SJSA1 (cell line): ENCODE results near the gene OR51M1. TPM values are rescaled to one million over a fixed set of nuclear protein-coding genes. Genes with fewer than 3 reads are reported as not detected.
A peak's percentile ranks its signal among the peaks of the same experiment; 100 is the strongest.
"Not testable (repeated sequence)": the region's sequence is repeated elsewhere in the genome, so short reads cannot be mapped to it uniquely, and the experiment has no call there.

ENCODE experiments used
- DNase-seq, 2 experiments: peaks; one replicate each; pipeline ENCODE4 v3.0.0-alpha.2; 2015 to 2020; ENCODE audit warnings: low spot score in 2 of 2, low read depth in 1 of 2
- H3K27ac ChIP-seq: fragments of 250-450 bp; sonication (Bioruptor Pico); 2 replicates; pipeline ENCODE4 v1.5.1; 2020; ENCODE audit warnings: mild to moderate bottlenecking, moderate library complexity
- H3K27me3 ChIP-seq: fragments of 250-450 bp; sonication (Bioruptor Pico); replicated peaks from 2 replicates; pipeline ENCODE4 v1.5.1; 2020; ENCODE audit warnings: mild to moderate bottlenecking, moderate library complexity
- H3K36me3 ChIP-seq: fragments of 250-450 bp; sonication (Bioruptor Pico); 2 replicates; pipeline ENCODE4 v1.5.1; 2020; ENCODE audit warnings: mild to moderate bottlenecking
- H3K4me1 ChIP-seq: fragments of 250-450 bp; sonication (Bioruptor Pico); replicated peaks from 2 replicates; pipeline ENCODE4 v1.6.1; 2021; ENCODE audit warnings: mild to moderate bottlenecking
- H3K4me3 ChIP-seq: fragments of 250-450 bp; sonication (Bioruptor Pico); 2 replicates; pipeline ENCODE4 v1.5.1; 2020; ENCODE audit warnings: mild to moderate bottlenecking
- H3K9me3 ChIP-seq: fragments of 250-450 bp; sonication (Bioruptor Pico); replicated peaks from 2 replicates; pipeline ENCODE4 v1.5.1; 2020; ENCODE audit warnings: mild to moderate bottlenecking
- total RNA-seq: library from RNA; depleted of rRNA; stranded (reverse); fragments of >200 nt; shearing (Covaris generic); gene quantifications from 2 replicates; pipeline ENCODE4 v1.2.3, GENCODE V29; 2014

OR51M1 gene
- total RNA-seq, 1 experiment from 2014 or later = not detected

- peak overlapping the region; percentile 92 for H3K27ac ChIP-seq
- H3K4me3 ChIP-seq = no peak overlapping the region
- H3K36me3 ChIP-seq = no peaks in the 10 kb centered on the region
- H3K27me3 ChIP-seq = no peaks in the 10 kb centered on the region
- H3K4me1 ChIP-seq = peaks cover 63% of the 10 kb centered on the region
- no peaks in the 10 kb centered on the region for H3K9me3 ChIP-seq
- DNase-seq = peak; percentile 83 to 95
These were observed 19.4 kb upstream of the OR51M1 start for GRCh38 chr11:5364214-5364613.

DNA sequence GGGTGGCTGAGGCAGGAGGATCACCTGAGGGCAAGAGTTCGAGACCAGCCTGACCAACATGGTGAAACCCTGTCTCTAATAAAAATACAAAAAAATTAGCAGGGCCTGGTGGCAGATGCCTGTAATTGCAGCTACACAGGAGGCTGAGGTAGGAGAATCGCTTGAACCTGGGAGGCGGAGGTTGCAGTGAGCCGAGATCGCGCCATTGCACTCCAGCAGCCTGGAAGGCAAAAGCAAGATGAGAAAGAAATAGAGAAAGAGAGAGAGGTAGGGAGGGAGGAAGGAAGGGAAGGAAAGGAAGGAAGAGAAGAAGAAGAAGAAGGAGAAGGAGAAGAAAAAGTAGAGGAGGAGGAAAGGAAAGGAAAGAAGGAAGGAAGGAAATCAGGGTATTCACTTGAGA, 17.2 kb upstream of the OR51M1 start:
- H3K4me1 ChIP-seq = peaks cover 67% of the 10 kb centered on the region

GRCh38 chr11:5366856-5367255, 16.8 kb upstream of the OR51M1 start:
- no peak overlapping the region for H3K4me3 ChIP-seq
- H3K27ac ChIP-seq = peak overlapping the region; percentile 92
- peaks cover 64% of the 10 kb centered on the region for H3K4me1 ChIP-seq
- H3K36me3 ChIP-seq = no peaks in the 10 kb centered on the region
- H3K9me3 ChIP-seq = no peaks in the 10 kb centered on the region
- H3K27me3 ChIP-seq = no peaks in the 10 kb centered on the region
- DNase-seq = peak in 1 of 2 experiments; percentile 66

More for the DNA sequence above, 17.2 kb upstream of the OR51M1 start:
- not testable (repeated sequence) for H3K27me3 ChIP-seq, DNase-seq, H3K9me3 ChIP-seq, H3K4me3 ChIP-seq, H3K36me3 ChIP-seq
- peak overlapping the region; percentile 92 for H3K27ac ChIP-seq

- Histone ChIP-seq H3K4me3 (no peak overlapping the region), H3K4me1 (peaks cover 60% of the 10 kb centered on the region), H3K9me3 (no peaks in the 10 kb centered on the region), H3K36me3 (no peaks in the 10 kb centered on the region), H3K27ac (peak overlapping the region; percentile 92), H3K27me3 (no peaks in the 10 kb centered on the region)
- no peak for DNase-seq
These were observed 16.1 kb upstream of the OR51M1 start for GRCh38 chr11:5367448-5368074.

DNA sequence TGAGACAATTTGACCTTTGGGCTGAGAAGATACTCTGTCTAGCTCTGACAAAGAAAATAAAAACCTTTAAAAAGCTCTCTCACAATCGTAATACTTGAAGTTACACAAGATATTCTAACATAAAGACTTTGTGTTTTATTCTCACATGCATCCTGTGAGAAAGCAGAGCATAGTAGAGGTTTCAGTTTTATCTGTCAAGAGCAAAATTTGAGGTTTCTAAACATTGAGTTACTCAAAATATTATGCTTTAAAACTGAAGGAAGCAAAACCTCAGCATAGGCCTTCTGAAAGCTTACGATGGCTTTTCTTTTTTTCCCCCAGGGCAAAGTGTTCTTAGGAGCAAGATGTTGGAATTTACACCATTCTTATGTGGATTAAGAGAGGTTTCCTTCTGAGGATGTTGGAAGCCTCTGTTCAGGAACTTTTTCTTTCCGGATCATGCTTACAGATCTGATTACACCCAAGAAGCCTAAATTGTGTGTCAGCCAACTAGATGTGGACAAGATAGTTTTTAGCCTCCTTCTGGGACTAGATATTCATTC, 15.0 kb upstream of the OR51M1 start:
- Histone ChIP-seq H3K4me3 (no peak overlapping the region), H3K27me3 (no peaks in the 10 kb centered on the region), H3K36me3 (no peaks in the 10 kb centered on the region), H3K4me1 (peaks cover 56% of the 10 kb centered on the region), H3K27ac (no peak overlapping the region), H3K9me3 (no peaks in the 10 kb centered on the region)
- DNase-seq = no peak

- peak in 1 of 2 experiments; percentile 58 for DNase-seq
- H3K27me3 ChIP-seq = no peaks in the 10 kb centered on the region
- peaks cover 44% of the 10 kb centered on the region for H3K4me1 ChIP-seq
- no peaks in the 10 kb centered on the region for H3K36me3 ChIP-seq
- no peak overlapping the region for H3K27ac ChIP-seq
- H3K9me3 ChIP-seq = no peaks in the 10 kb centered on the region
- H3K4me3 ChIP-seq = no peak overlapping the region
These were observed 13.8 kb upstream of the OR51M1 start for GRCh38 chr11:5369789-5370188.

DNA sequence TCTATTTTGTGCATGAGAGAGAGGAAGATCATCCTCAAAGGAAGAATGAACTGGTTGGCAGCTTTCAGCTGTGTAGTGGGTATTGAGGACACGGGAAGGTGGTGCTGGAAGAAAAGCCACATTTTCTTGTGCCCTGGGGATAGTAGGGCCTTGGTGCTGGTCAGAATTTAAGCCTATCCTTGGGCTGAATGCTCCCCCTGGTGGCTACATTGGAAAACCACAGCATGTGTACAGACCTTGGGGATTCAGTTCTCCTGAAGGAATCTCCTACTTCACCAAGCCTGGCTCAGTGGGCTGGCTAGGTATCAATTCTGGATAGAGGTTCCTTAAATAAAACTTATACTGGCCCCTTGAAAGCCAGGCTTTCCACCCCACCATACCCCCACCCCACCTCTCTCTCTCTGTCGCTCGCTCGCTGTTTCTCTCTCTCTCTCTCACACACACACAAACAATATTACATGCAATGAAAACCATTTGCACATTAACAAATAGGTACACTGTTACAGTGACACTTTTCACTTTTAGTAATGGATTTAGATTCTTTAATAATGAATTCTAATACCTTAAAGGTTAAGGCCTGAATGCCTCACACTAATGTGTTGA, 2.8 kb upstream of the OR51M1 start:
- Histone ChIP-seq H3K4me3 (no peak overlapping the region), H3K27ac (no peak overlapping the region), H3K4me1 (peaks cover 4% of the 10 kb centered on the region; the same call in 1 of the 2 replicates), H3K9me3 (no peaks in the 10 kb centered on the region), H3K27me3 (peaks cover 16% of the 10 kb centered on the region; the same call in 1 of the 2 replicates), H3K36me3 (no peaks in the 10 kb centered on the region)
- DNase-seq = peak; percentile 57 to 78

DNA sequence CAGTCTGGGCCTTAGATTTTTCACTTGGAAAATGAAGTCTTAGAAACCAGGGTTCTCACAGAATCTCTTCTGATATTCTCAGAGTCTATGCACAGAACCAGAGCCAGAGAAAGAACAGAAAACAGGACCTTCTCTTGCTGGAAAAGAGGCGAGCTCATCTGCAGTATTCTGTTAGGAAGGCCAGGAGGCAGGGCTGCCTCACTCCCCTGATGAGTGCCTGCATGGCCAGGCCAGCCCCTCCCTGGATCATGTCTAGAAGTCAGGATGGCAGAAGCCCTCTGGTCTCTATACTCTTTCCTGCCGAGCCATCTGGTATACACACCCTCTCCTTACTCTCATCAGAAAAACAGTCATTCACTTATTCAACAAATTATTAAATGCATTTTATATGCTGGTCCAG, 723 bp downstream of the OR51M1 start:
- H3K36me3 ChIP-seq = no peaks in the 10 kb centered on the region
- no peak for DNase-seq
- peaks cover 19% of the 10 kb centered on the region; the same call in 1 of the 2 replicates for H3K27me3 ChIP-seq
- H3K4me3 ChIP-seq = no peak overlapping the region
- H3K4me1 ChIP-seq = peaks cover 4% of the 10 kb centered on the region; the same call in 1 of the 2 replicates
- no peak overlapping the region for H3K27ac ChIP-seq
- H3K9me3 ChIP-seq = no peaks in the 10 kb centered on the region

GRCh38 chr11:5390210-5390609, 6.6 kb downstream of the OR51M1 start:
- Histone ChIP-seq H3K36me3 (no peaks in the 10 kb centered on the region), H3K9me3 (no peaks in the 10 kb centered on the region), H3K27ac (no peak overlapping the region), H3K4me3 (no peak overlapping the region), H3K27me3 (peaks cover 18% of the 10 kb centered on the region), H3K4me1 (no peaks in the 10 kb centered on the region)
- no peak for DNase-seq

GRCh38 chr11:5394091-5394490, 10.5 kb downstream of the OR51M1 start:
- no peak overlapping the region for H3K4me3 ChIP-seq
- no peaks in the 10 kb centered on the region for H3K4me1 ChIP-seq
- no peak overlapping the region for H3K27ac ChIP-seq

GRCh38 chr11:5398936-5399335, 15.3 kb downstream of the OR51M1 start:
- Histone ChIP-seq H3K9me3 (no peaks in the 10 kb centered on the region), H3K27ac (no peak overlapping the region), H3K4me3 (no peak overlapping the region), H3K27me3 (peaks cover 23% of the 10 kb centered on the region), H3K4me1 (no peaks in the 10 kb centered on the region), H3K36me3 (no peaks in the 10 kb centered on the region)
- DNase-seq = no peak

More at GRCh38 chr11:5394091-5394490, 10.5 kb downstream of the OR51M1 start:
- Histone ChIP-seq H3K9me3 (no peaks in the 10 kb centered on the region), H3K27me3 (peaks cover 15% of the 10 kb centered on the region), H3K36me3 (no peaks in the 10 kb centered on the region)
- no peak for DNase-seq

DNA sequence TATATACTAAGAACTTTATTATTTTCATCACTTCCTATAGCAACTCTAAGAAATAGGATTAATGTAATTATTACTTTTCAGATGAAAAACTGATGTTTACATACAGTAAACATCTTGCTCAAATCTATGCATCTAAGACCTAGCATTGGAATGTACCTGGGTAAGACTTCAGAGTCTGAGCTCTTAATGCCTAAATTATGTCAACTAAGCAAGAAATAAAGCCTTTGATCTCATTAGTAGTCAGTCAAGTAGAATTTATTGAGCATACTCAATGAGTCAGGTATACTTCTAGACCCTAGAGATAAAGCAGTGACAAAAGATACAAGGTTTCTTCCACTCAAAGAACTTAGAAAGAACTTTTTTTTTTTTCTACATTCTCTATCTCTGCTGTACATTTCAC, 21.6 kb downstream of the OR51M1 start:
- DNase-seq = no peak

DNA sequence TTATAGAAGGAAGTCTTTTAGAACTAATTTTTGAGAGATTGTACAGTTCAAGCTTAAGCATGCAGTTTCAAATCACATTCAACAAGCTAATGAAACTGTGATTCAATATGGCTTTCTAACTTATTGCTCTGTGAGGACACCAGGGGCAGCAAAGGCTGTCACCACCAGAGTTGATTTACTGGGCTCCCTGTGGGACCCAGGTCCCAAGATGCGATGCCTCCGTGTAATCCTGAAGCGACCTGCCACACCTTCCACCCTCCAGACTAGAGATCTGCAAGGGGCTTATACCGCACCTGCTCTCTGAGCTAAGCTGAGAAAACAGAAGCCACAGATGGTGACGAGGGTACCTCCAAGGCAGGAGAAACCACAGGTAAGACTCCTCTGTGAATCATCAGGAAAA, 37.4 kb downstream of the OR51M1 start:
- Histone ChIP-seq H3K27ac (no peak overlapping the region), H3K9me3 (no peaks in the 10 kb centered on the region), H3K27me3 (peaks cover 19% of the 10 kb centered on the region; the same call in 1 of the 2 replicates), H3K4me3 (no peak overlapping the region), H3K4me1 (no peaks in the 10 kb centered on the region), H3K36me3 (no peaks in the 10 kb centered on the region)
- DNase-seq = no peak

More for the DNA sequence above, 21.6 kb downstream of the OR51M1 start:
- no peaks in the 10 kb centered on the region for H3K36me3 ChIP-seq
- H3K27ac ChIP-seq = no peak overlapping the region
- no peaks in the 10 kb centered on the region for H3K4me1 ChIP-seq
- no peak overlapping the region for H3K4me3 ChIP-seq
- H3K27me3 ChIP-seq = peaks cover 19% of the 10 kb centered on the region
- H3K9me3 ChIP-seq = no peaks in the 10 kb centered on the region

GRCh38 chr11:5421811-5422210, 38.2 kb downstream of the OR51M1 start, which contains the start of gene OR51Q1:
Gene OR51Q1, plus strand, starts transcription at chr11:5422111. Its CDS starts 90 bp downstream, at chr11:5422201.
- Histone ChIP-seq H3K27ac (no peak within 1 kb of the TSS), H3K27me3 (peaks cover 22% of the 10 kb centered on the region; the same call in 1 of the 2 replicates), H3K36me3 (no peaks in the 10 kb centered on the region), H3K9me3 (no peaks in the 10 kb centered on the region), H3K4me3 (no peak within 1 kb of the TSS), H3K4me1 (no peaks in the 10 kb centered on the region)
- DNase-seq = no peak
